ENCODE results near the gene LBHD2.

Gene LBHD2

DNA sequence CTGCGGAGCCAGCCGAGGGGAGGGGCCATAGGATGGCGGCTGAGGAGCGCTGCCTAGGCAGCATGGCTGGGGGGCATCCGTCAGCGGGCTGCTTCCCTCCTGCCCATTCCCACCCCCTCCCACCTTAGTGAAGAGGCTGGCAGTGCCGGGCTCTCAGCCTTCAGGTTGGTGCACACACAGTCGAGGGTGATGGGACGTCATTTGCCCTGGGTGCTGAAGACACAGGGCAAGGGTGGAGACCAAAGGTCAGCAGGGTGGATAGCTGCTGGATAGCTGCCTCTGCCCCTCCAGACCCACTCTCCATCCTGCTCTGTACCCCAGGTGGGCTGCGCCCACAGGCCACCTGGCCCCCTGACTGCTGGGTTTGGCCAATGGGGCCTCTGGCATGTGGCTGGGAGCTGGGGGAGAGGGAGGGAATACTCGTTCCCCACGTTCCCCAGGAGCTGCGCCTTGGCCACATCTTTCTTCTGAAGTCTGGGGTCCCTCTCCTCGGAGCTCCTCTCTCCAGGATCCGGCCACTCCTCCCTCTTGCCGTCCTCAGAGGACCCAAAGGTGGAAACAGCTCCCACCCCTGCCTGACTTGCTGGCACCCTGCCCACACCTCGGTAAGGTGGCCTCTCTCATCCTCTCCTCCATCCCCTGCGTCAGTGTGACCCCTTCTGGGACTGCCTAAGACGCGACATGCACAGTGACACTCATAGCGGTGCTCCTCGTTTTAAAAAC, 15.5 kb upstream of the LBHD2 start:
- no peak overlapping the region for H3K4me3 ChIP-seq (ENCODE audit: control insufficient read depth, low read depth, low read length)
- no peak for DNase-seq (ENCODE audit: low read depth)
- no peak for TF ChIP-seq CTCF (IDR thresholded peaks at IDR 0.05; ENCODE audit: control insufficient read depth, insufficient read depth, low read depth, low read length, missing control alignments)

DNA sequence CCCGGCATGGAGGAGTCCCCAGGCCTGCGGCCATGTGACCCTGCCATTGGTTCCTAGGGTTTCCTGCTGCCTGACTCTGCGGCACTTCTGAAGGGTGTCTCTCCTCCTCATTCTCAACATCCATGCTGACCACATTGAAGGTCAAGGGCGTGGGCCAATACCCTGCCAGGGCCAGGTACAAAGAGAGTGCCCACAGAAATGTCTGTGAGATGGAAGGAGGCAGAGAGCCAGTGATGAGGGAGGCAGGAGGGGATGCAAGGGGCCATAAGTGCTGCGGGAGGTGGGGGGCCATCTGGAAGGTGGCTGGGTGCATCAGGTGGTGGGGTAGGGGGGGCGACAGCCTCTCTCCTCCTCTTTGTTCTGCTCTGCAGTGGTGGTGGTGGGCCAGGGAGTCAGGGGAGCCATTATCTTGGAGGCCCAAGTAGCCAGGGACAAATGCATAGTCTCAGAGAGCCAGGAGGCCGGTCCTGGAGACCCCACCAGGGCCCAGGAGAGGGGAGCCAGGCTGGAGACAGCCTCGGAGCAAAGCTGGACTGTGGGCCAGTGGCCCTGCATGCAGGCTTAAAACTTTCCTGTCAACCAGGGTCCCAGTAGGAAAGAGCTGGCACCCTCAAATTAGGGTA, 13.6 kb upstream of the LBHD2 start:
- DNase-seq (ENCODE audit: low read depth): no peak
- no peak for TF ChIP-seq CTCF (IDR thresholded peaks at IDR 0.05; ENCODE audit: control insufficient read depth, insufficient read depth, low read depth, low read length, missing control alignments)
- H3K4me3 ChIP-seq (ENCODE audit: control insufficient read depth, low read depth, low read length): no peak overlapping the region

DNA sequence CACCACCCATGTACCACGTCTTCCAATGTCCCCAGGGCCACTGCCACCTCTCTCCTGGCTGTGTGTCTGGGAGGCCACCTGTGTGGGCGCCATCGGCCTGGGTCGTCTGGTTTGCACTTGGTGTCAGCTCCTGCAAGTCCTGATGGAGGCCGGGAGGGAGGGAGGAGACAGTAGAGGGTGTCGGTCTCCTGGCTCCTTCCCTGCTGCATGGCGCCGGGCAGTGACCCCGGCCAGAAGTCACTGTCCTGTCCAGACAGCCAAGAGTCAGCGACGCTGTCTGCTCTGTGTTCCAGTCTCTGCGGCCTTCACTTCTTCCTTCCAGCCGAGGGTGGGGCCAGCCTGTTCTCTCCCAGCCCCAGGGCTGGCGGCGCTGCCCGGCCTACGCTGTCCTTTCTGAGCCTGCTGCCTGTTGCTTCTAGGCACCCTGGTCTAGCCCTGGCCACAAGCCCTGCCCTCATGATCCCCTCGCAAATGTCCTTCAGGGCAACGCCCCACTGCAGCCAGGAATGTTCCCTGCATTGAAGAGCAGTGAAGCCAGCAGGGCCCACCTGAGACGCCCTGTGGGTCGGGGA, 13.0 kb upstream of the LBHD2 start:
- no peak overlapping the region for H3K4me3 ChIP-seq (ENCODE audit: control insufficient read depth, low read depth, low read length)
- no peak for DNase-seq (ENCODE audit: low read depth)
- no peak for TF ChIP-seq CTCF (IDR thresholded peaks at IDR 0.05; ENCODE audit: control insufficient read depth, insufficient read depth, low read depth, low read length, missing control alignments)

DNA sequence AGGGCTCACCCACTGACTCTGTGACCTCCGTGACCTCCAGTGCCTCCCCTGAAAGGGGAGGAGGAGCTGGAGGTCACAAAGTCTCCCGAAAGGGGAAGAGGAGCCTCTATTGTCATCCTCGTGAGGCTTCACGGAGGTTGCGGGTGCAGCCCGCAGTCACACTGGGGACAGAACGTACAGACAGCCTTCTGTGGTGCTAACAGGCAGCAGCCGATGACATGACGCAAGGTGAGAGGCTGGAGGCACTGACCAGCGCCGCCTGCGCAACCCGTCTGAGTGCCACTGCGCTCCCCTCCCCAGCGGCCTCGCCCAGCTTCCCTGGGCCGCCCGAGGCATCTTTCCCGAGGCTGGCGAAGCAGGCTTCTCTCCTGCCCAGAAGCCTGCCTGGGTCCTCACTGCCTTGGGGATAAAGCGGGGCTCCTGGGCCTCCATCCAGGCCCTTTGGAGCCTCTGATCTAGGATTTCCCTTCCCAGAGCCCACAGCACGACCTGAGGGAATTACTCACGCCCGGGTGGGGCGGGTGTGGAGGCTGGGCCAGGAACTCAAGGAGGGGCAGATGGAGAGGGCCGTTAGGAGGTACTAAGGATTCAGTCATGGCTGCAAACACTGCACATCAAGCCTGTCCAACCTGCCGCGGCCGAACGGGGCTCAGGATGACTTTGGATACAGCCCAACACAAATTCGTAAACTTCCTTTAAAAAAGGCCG, 12.3 kb upstream of the LBHD2 start:
- no peak overlapping the region for H3K4me3 ChIP-seq (ENCODE audit: control insufficient read depth, low read depth, low read length)
- no peak for TF ChIP-seq CTCF (IDR thresholded peaks at IDR 0.05; ENCODE audit: control insufficient read depth, insufficient read depth, low read depth, low read length, missing control alignments)
- DNase-seq (ENCODE audit: low read depth): no peak

DNA sequence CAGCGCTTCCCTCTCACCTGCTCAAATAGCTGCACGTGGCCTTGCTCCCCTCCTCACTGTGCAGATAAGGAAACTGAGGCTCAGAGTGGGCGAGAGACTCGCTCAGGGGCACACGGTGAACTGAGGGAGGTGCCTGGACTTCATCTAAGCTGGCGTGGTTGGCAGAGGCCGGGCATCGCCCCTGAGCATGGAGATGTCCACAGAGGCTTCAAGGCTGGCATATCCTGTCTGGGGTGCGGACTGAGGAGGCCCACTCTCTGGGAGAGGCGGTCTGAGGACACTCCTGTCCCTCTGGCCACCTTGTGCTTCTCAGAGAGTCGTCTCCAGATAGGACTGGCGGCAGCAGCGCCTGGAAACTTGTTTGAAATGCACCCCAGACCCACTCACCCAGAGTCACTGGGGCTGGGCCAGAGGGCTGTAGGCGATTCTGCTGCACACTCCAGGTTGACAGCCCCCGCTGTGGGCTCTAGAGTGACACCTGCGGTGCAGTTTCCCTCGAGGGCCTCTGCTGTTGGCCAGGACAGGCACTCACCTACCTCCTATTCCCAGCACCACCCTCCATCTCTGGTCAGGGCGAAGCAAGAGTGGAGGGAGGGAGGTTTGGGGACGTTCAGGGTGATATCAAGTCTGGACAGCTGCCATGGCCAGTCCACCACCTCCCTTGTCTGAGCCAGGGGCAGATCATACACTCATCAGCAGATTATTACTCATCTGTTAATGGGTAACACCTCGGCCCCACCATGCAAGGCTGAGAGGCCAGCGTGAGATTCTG, 11.2 kb upstream of the LBHD2 start:
- DNase-seq (ENCODE audit: low read depth): no peak
- no peak for TF ChIP-seq CTCF (IDR thresholded peaks at IDR 0.05; ENCODE audit: control insufficient read depth, insufficient read depth, low read depth, low read length, missing control alignments)
- no peak overlapping the region for H3K4me3 ChIP-seq (ENCODE audit: control insufficient read depth, low read depth, low read length)

DNA sequence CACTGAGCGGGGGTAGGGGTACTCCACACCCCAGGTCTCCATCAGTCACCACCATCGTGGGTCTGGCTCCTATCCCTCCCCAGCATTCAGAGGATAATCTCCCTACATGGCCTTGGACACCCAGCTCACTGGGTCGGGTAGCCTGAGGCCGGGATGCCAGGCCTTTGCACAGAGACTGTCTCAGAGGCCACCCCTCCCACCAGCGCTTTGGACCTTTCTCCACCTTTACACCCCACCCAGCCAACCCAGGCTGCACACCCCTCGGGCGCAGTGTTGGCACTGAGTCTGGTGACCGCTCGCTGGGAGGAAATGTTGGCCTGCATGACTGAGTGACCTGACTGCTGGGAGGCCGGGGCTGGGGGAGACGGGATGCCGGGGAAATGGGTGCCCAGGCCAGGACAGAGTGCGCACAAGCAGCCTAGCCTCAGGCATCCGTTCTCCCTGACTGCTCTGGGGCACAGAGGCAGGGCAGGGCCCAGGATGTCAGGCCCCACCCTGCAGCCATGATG, 10.6 kb upstream of the LBHD2 start:
- no peak overlapping the region for H3K4me3 ChIP-seq (ENCODE audit: control insufficient read depth, low read depth, low read length)
- DNase-seq (ENCODE audit: low read depth): no peak
- no peak for TF ChIP-seq CTCF (IDR thresholded peaks at IDR 0.05; ENCODE audit: control insufficient read depth, insufficient read depth, low read depth, low read length, missing control alignments)

Measured in AG09309 (cell line).